Gastroesophageal sphincter (tissue), 3 donors: ENCODE data around the gene RPRML.

Experiments used
- CTCF ChIP-seq, 4 experiments: fragments of 200-600 bp in 2 of 4; fragments of 450-650 bp in 2 of 4; sonication (generic) in 1 of 4; IDR thresholded peaks; one replicate each; pipeline ENCODE4 v1.5.1; 2017 to 2019; ENCODE audit warnings: antibody characterized with exemption in 4 of 4, mild to moderate bottlenecking in 2 of 4, moderate library complexity in 2 of 4
- POLR2A ChIP-seq, 2 donors: fragments of 450-650 bp; IDR thresholded peaks; one replicate each; pipeline ENCODE4 v1.6.1; 2017; ENCODE audit warnings: antibody characterized with exemption in 2 of 2, mild to moderate bottlenecking in 2 of 2, moderate library complexity in 1 of 2

GRCh38 chr17:46978489-46979146 lies 435 bp downstream of the RPRML start:
- no peak for TF ChIP-seq CTCF (IDR thresholded peaks at IDR 0.05)
- no peak for TF ChIP-seq POLR2A (IDR thresholded peaks at IDR 0.05)
